SK-N-MC (cell line): Measurements from ENCODE around the gene FRMD6.

Experiments used
- EZH2 ChIP-seq: fragments of 200-600 bp; sonication (generic); IDR thresholded peaks from one replicate; pipeline ENCODE4 v1.6.1; 2017; ENCODE audit warnings: antibody characterized with exemption
- POLR2AphosphoS5 ChIP-seq: IDR thresholded peaks from 2 replicates; pipeline ENCODE4 v1.6.1; 2012; ENCODE audit warnings: mild to moderate bottlenecking, low read depth, low read length, borderline replicate concordance

DNA sequence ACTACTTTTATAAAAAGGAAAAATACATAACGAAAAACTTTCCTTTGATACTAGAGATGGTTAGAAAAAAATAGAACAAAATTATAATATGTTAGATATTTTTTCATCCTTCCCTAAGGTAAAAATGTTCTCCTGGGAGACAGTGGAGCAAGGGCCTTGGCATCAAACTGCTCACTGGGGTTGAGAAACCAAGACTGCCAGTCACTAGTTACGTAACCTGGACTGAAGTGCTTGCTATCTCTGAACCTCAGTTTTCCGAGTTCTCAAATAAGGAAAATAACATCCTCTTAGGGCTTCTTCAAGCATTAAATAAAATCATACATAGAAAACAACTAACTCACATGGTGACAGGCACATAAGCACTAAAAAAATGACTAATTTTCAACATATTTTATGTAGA is 48.2 kb upstream of the FRMD6 start:
- TF ChIP-seq EZH2 (no peak), POLR2AphosphoS5 (no peak)
